Neuronal stem cell (in vitro differentiated cells): ENCODE data around the gene SLC6A19.
"Not testable (repeated sequence)": the region's sequence is repeated elsewhere in the genome, so short reads cannot be mapped to it uniquely, and the experiment has no call there.

Source experiments
- DNase-seq: peaks from one replicate; pipeline ENCODE4 v3.0.0-alpha.2; 2013; ENCODE audit warnings: low spot score
- H2AFZ ChIP-seq: one replicate; pipeline ENCODE4 v1.6.1; 2013; ENCODE audit warnings: mild to moderate bottlenecking, low read length, inconsistent platforms
- H2AK5ac ChIP-seq: 2 replicates; pipeline ENCODE4 v1.6.1; 2013; ENCODE audit warnings: low read depth, mild to moderate bottlenecking, inconsistent platforms, low read length, moderate library complexity, mixed read lengths
- H2BK120ac ChIP-seq: 2 replicates; pipeline ENCODE4 v1.6.1; 2013; ENCODE audit warnings: low read depth, mild to moderate bottlenecking, inconsistent platforms, low read length, moderate library complexity, mixed read lengths
- H2BK12ac ChIP-seq: one replicate; pipeline ENCODE4 v1.6.1; 2013; ENCODE audit warnings: low read length, inconsistent platforms
- H2BK15ac ChIP-seq: 2 replicates; pipeline ENCODE4 v1.6.1; 2013; ENCODE audit warnings: mild to moderate bottlenecking, low read length, inconsistent platforms, mixed read lengths
- H2BK5ac ChIP-seq: one replicate; pipeline ENCODE4 v1.6.1; 2013; ENCODE audit warnings: inconsistent platforms, mild to moderate bottlenecking, low read length, moderate library complexity
- H3K14ac ChIP-seq: one replicate; pipeline ENCODE4 v1.6.1; 2013; ENCODE audit warnings: low read length, inconsistent platforms
- H3K18ac ChIP-seq: 2 replicates; pipeline ENCODE4 v1.6.1; 2013; ENCODE audit warnings: low read length, inconsistent platforms
- H3K23ac ChIP-seq: 2 replicates; pipeline ENCODE4 v1.6.1; 2013; ENCODE audit warnings: low read depth, mild to moderate bottlenecking, mixed read lengths, low read length, inconsistent platforms; ENCODE audit not compliant: poor library complexity
- H3K27ac ChIP-seq: replicated peaks from 3 replicates; pipeline ENCODE4 v1.5.1; 2013; ENCODE audit warnings: low read length, inconsistent platforms
- H3K27me3 ChIP-seq, 3 experiments: 2 replicates each; pipeline ENCODE4 v1.6.1; 2013; ENCODE audit warnings: low read length in 3 of 3, mild to moderate bottlenecking in 2 of 3, inconsistent platforms in 1 of 3, low read depth in 1 of 3, mixed read lengths in 1 of 3, moderate library complexity in 1 of 3; ENCODE audit not compliant: control insufficient read depth in 3 of 3, insufficient read depth in 3 of 3
- H3K36me3 ChIP-seq, 2 donors: replicated peaks in 1 of 2; 2 replicates each; pipeline ENCODE4 v1.6.1; 2013; ENCODE audit warnings: low read length in 2 of 2; ENCODE audit not compliant: control insufficient read depth in 2 of 2, insufficient read depth in 2 of 2
- H3K4ac ChIP-seq: 2 replicates; pipeline ENCODE4 v1.6.1; 2013; ENCODE audit warnings: inconsistent platforms, mild to moderate bottlenecking, low read length, moderate library complexity
- H3K4me1 ChIP-seq, 2 donors: 1 replicate in 1 of 2; 2 replicates in 1 of 2; pipeline ENCODE4 v1.6.1; 2013; ENCODE audit warnings: low read length in 2 of 2, low read depth in 1 of 2; ENCODE audit not compliant: control insufficient read depth in 2 of 2, insufficient read depth in 1 of 2
- H3K4me2 ChIP-seq: one replicate; pipeline ENCODE4 v1.6.1; 2013; ENCODE audit warnings: mild to moderate bottlenecking, low read length, inconsistent platforms; ENCODE audit not compliant: insufficient read depth, poor library complexity, severe bottlenecking
- H3K4me3 ChIP-seq, 2 donors: 2 replicates each; pipeline ENCODE4 v1.5.1; 2013; ENCODE audit warnings: low read length in 2 of 2, mild to moderate bottlenecking in 2 of 2, inconsistent platforms in 1 of 2, moderate library complexity in 1 of 2
- H3K79me1 ChIP-seq: one replicate; pipeline ENCODE4 v1.6.1; 2013; ENCODE audit warnings: low read depth, mild to moderate bottlenecking, inconsistent platforms, low read length, moderate library complexity
- H3K9ac ChIP-seq: one replicate; pipeline ENCODE4 v1.6.1; 2013; ENCODE audit warnings: mild to moderate bottlenecking, low read depth, low read length, inconsistent platforms; ENCODE audit not compliant: poor library complexity
- H3K9me3 ChIP-seq, 2 donors: replicated peaks in 1 of 2; 2 replicates each; pipeline versions ENCODE3 to v1.6.1; 2013; ENCODE audit warnings: low read length in 2 of 2, mild to moderate bottlenecking in 2 of 2, inconsistent platforms in 1 of 2, low read depth in 1 of 2, mixed read lengths in 1 of 2, moderate library complexity in 1 of 2; ENCODE audit not compliant: control insufficient read depth in 2 of 2, insufficient read depth in 1 of 2
- H4K8ac ChIP-seq: one replicate; pipeline ENCODE4 v1.6.1; 2013; ENCODE audit warnings: low read depth, mild to moderate bottlenecking, inconsistent platforms, low read length, moderate library complexity
- H4K91ac ChIP-seq: one replicate; pipeline ENCODE4 v1.6.1; 2013; ENCODE audit warnings: low read length, low read depth, mild to moderate bottlenecking, inconsistent platforms; ENCODE audit not compliant: poor library complexity
- WGBS, 2 donors: extraction: QIAGEN DNeasy Blood & Tissue Kit; methylation state at CpG; one replicate each; pipeline ENCODE4 v1.1.7; 2013; ENCODE audit warnings: missing lambda C conversion rate in 2 of 2, mixed read lengths in 1 of 2; ENCODE audit not compliant: insufficient read length in 2 of 2, insufficient replicate concordance in 1 of 2; ENCODE audit errors: extremely low coverage in 2 of 2; 5-methylcytosine and 5-hydroxymethylcytosine counted together

Gene SLC6A19

GRCh38 chr5:1265026-1265425 is 63.6 kb downstream of the SLC6A19 start:
- no peaks in the 10 kb centered on the region for H3K27me3 ChIP-seq
- no peak overlapping the region for H2BK120ac ChIP-seq
- H3K36me3 ChIP-seq, result peaks cover 0 to 21% of the 10 kb centered on the region in 2 donors
- no peak overlapping the region for H3K4ac ChIP-seq
- no peak overlapping the region for H3K27ac ChIP-seq
- H3K9ac ChIP-seq, result no peak overlapping the region
- H2BK15ac ChIP-seq, result no peak overlapping the region
- peaks cover 0 to under 1% of the 10 kb centered on the region in 2 donors for H3K4me1 ChIP-seq
- no peak overlapping the region for H2AFZ ChIP-seq
- H2BK12ac ChIP-seq, result no peak overlapping the region
- no peak overlapping the region for H4K91ac ChIP-seq
- H3K4me3 ChIP-seq, result no peak overlapping the region
- no peak overlapping the region for H3K14ac ChIP-seq
- no peak for DNase-seq
- no CpG with 5 or more reads among the region's 15 CpGs for WGBS, 2 donors
- H2AK5ac ChIP-seq, result no peak overlapping the region
- no peaks in the 10 kb centered on the region for H3K79me1 ChIP-seq
- H3K23ac ChIP-seq, result no peak overlapping the region
- H4K8ac ChIP-seq, result no peak overlapping the region
- peak overlapping the region; percentile 20 for H2BK5ac ChIP-seq
- no peak overlapping the region for H3K18ac ChIP-seq
- peaks cover 0 to 37% of the 10 kb centered on the region in 2 donors for H3K9me3 ChIP-seq
- H3K4me2 ChIP-seq, result no peak overlapping the region

GRCh38 chr5:1265461-1266455 is 64.4 kb downstream of the SLC6A19 start:
- Histone ChIP-seq H4K8ac (peak overlapping the region; percentile 1), H2AFZ (no peak overlapping the region), H3K4me2 (no peak overlapping the region), H3K9ac (no peak overlapping the region), H3K23ac (peak overlapping the region; percentile 23), H3K14ac (peak overlapping the region; percentile 28), H3K36me3 (peaks cover 0 to 19% of the 10 kb centered on the region in 2 donors), H3K18ac (peak overlapping the region; percentile 9), H2BK5ac (peak overlapping the region; percentile 56), H3K4me3 (no peak overlapping the region), H3K27me3 (no peaks in the 10 kb centered on the region), H3K79me1 (no peaks in the 10 kb centered on the region), H2BK15ac (no peak overlapping the region), H2AK5ac (no peak overlapping the region), H3K4ac (no peak overlapping the region), H2BK120ac (no peak overlapping the region), H3K9me3 (peaks cover 0 to 31% of the 10 kb centered on the region in 2 donors), H3K4me1 (no peaks in the 10 kb centered on the region), H4K91ac (no peak overlapping the region), H3K27ac (no peak overlapping the region), H2BK12ac (no peak overlapping the region)
- no peak for DNase-seq
- no CpG with 5 or more reads among the region's 40 CpGs for WGBS, 2 donors

GRCh38 chr5:1266791-1267190 is 65.4 kb downstream of the SLC6A19 start:
- Histone ChIP-seq H3K36me3 (peaks cover 0 to 12% of the 10 kb centered on the region in 2 donors), H3K4ac (no peak overlapping the region), H3K9me3 (peaks cover 0 to 22% of the 10 kb centered on the region in 2 donors), H3K4me3 (no peak overlapping the region), H4K91ac (no peak overlapping the region), H3K14ac (no peak overlapping the region), H3K18ac (no peak overlapping the region), H2AFZ (no peak overlapping the region), H4K8ac (no peak overlapping the region), H3K9ac (peak overlapping the region; percentile 54), H3K4me2 (no peak overlapping the region), H3K27ac (no peak overlapping the region), H3K27me3 (no peaks in the 10 kb centered on the region), H2BK5ac (no peak overlapping the region), H3K4me1 (no peaks in the 10 kb centered on the region), H3K23ac (no peak overlapping the region), H3K79me1 (no peaks in the 10 kb centered on the region), H2BK15ac (no peak overlapping the region), H2AK5ac (no peak overlapping the region), H2BK120ac (no peak overlapping the region), H2BK12ac (no peak overlapping the region)
- WGBS, 2 donors, result no CpG with 5 or more reads among the region's 9 CpGs
- DNase-seq, result no peak

- H3K14ac ChIP-seq, H3K23ac ChIP-seq, DNase-seq, H3K4me1 ChIP-seq, H3K27ac ChIP-seq, H3K4me2 ChIP-seq, H2AFZ ChIP-seq, H4K91ac ChIP-seq, H2BK5ac ChIP-seq, H3K4ac ChIP-seq, H3K79me1 ChIP-seq, H4K8ac ChIP-seq, H2AK5ac ChIP-seq, H2BK120ac ChIP-seq, H3K27me3 ChIP-seq, H3K18ac ChIP-seq, H3K4me3 ChIP-seq, H2BK15ac ChIP-seq, H2BK12ac ChIP-seq, H3K9ac ChIP-seq: not testable (repeated sequence)
- peaks cover 0 to 10% of the 10 kb centered on the region in 2 donors for H3K36me3 ChIP-seq
- WGBS, 2 donors, result no CpG with 5 or more reads among the region's 5 CpGs
- peaks cover 0 to 18% of the 10 kb centered on the region in 2 donors for H3K9me3 ChIP-seq
Observed at GRCh38 chr5:1267464-1267863, 66.1 kb downstream of the SLC6A19 start.
